Osteocyte (in vitro differentiated cells): ENCODE measurements around the gene ZNF382. TPM values are rescaled to one million over a fixed set of nuclear protein-coding genes. Genes with fewer than 3 reads are reported as not detected.

Source experiments
- DNase-seq: peaks from one replicate; pipeline ENCODE4 v3.0.0; 2021; ENCODE audit warnings: mixed read lengths; ENCODE audit not compliant: unreplicated experiment; ENCODE audit errors: extremely low spot score
- H3K27ac Mint-ChIP-seq: one replicate; pipeline ENCODE4 v1.8.0; 2021; ENCODE audit warnings: mild to moderate bottlenecking, mixed read lengths; ENCODE audit not compliant: unreplicated experiment
- H3K27me3 Mint-ChIP-seq: one replicate; pipeline ENCODE4 v1.8.0; 2021; ENCODE audit warnings: mixed read lengths; ENCODE audit not compliant: unreplicated experiment
- H3K36me3 Mint-ChIP-seq: one replicate; pipeline ENCODE4 v1.8.0; 2021; ENCODE audit warnings: mixed read lengths; ENCODE audit not compliant: unreplicated experiment
- H3K4me1 Mint-ChIP-seq: one replicate; pipeline ENCODE4 v1.8.0; 2021; ENCODE audit warnings: mixed read lengths; ENCODE audit not compliant: unreplicated experiment
- H3K4me3 Mint-ChIP-seq: one replicate; pipeline ENCODE4 v1.8.0; 2021; ENCODE audit warnings: mild to moderate bottlenecking, moderate library complexity, mixed read lengths; ENCODE audit not compliant: unreplicated experiment
- H3K9me3 Mint-ChIP-seq: one replicate; pipeline ENCODE4 v1.8.0; 2021; ENCODE audit warnings: mixed read lengths; ENCODE audit not compliant: unreplicated experiment
- CTCF ChIP-seq: fragments of 200-600 bp; sonication (generic); IDR thresholded peaks from 2 replicates; pipeline ENCODE4 v1.5.0; 2021; ENCODE audit warnings: antibody characterized with exemption, mild to moderate bottlenecking, moderate library complexity
- long read RNA-seq: library from polyadenylated mRNA; unstranded; transcript quantifications from one replicate; pipeline ENCODE4 v2.0.0, GENCODE V29; 2021
- total RNA-seq: library from RNA; stranded (reverse); gene quantifications from 2 replicates; pipeline ENCODE4 v1.2.1, GENCODE V29; 2021

The ZNF382 gene
- 13.2 and 15.0 TPM in 2 replicates for total RNA-seq
- long read RNA-seq, full-length matches to known transcripts: 10 of 25 reads
- long read RNA-seq, partial matches to known transcripts: 0 of 25 reads
- long read RNA-seq, other reads (novel, unspliced or antisense): 15 of 25 reads

GRCh38 chr19:36605101-36605876, at the start of gene ZNF382:
TSS of gene ZNF382 (plus strand) at chr19:36605313. CDS start at chr19:36609915, 4,602 bp downstream.
- Mint-ChIP-seq H3K36me3 (peaks cover 30% of the 10 kb centered on the region), H3K27ac (peak within 1 kb of the TSS; percentile 92), H3K27me3 (no peaks in the 10 kb centered on the region), H3K4me3 (peak within 1 kb of the TSS; percentile 85), H3K9me3 (peaks cover 12% of the 10 kb centered on the region), H3K4me1 (peaks cover 19% of the 10 kb centered on the region)
- peak; percentile 95 for DNase-seq
- no peak for TF ChIP-seq CTCF

GRCh38 chr19:36564391-36564790, 40.7 kb upstream of the ZNF382 start:
- Mint-ChIP-seq H3K36me3 (peaks cover 82% of the 10 kb centered on the region), H3K27me3 (no peaks in the 10 kb centered on the region), H3K4me3 (no peak overlapping the region), H3K27ac (no peak overlapping the region), H3K4me1 (no peaks in the 10 kb centered on the region), H3K9me3 (peaks cover 51% of the 10 kb centered on the region)
- TF ChIP-seq CTCF: no peak
- no peak for DNase-seq

GRCh38 chr19:36572593-36573019, 32.5 kb upstream of the ZNF382 start:
- H3K4me1 Mint-ChIP-seq: peaks cover 30% of the 10 kb centered on the region
- peak overlapping the region; percentile 94 for H3K27ac Mint-ChIP-seq
- no peak for TF ChIP-seq CTCF
- DNase-seq: no peak
- peak overlapping the region; percentile 98 for H3K4me3 Mint-ChIP-seq
- H3K36me3 Mint-ChIP-seq: peaks cover 52% of the 10 kb centered on the region
- H3K9me3 Mint-ChIP-seq: peaks cover 14% of the 10 kb centered on the region
- H3K27me3 Mint-ChIP-seq: no peaks in the 10 kb centered on the region

- Mint-ChIP-seq H3K27me3 (no peaks in the 10 kb centered on the region), H3K27ac (peak within 1 kb of the TSS; percentile 94), H3K4me3 (peak within 1 kb of the TSS; percentile 98), H3K4me1 (peaks cover 30% of the 10 kb centered on the region), H3K9me3 (peaks cover 9% of the 10 kb centered on the region), H3K36me3 (peaks cover 48% of the 10 kb centered on the region)
- peak; percentile 94 for DNase-seq
- no peak for TF ChIP-seq CTCF
Observed at GRCh38 chr19:36573020-36573894, 31.9 kb upstream of the ZNF382 start, which contains the start of gene ZNF529. TSS of gene ZNF529 (minus strand) at chr19:36573292. CDS start at chr19:36572346, 946 bp downstream.
